Measurements from ENCODE around the gene SLC25A29. TPM values are rescaled to one million over a fixed set of nuclear protein-coding genes. Genes with fewer than 3 reads are reported as not detected.

Gene SLC25A29
- total and polyA plus RNA-seq, 2 of the 13 experiments (the other 11 are each of a cell fraction or from before 2014, with no cell fraction given) = 12.2 to 17.2 TPM

- TF ChIP-seq ZBED4 (CRISPR knock-in tag; IDR thresholded peaks at IDR 0.05; ENCODE audit: borderline replicate concordance) (no peak), PHB2 (IDR thresholded peaks at IDR 0.05; ENCODE audit: partially characterized antibody) (no peak), CEBPG (CRISPR knock-in tag; IDR thresholded peaks at IDR 0.05) (no peak), ZNF136 (CRISPR knock-in tag; IDR thresholded peaks at IDR 0.05; ENCODE audit: low read depth) (no peak), RNF2 (conservative IDR thresholded peaks at IDR 0.05; ENCODE audit: low read depth) (peak; percentile 51; the same call in 1 of the 2 replicates), THAP9 (CRISPR knock-in tag; IDR thresholded peaks at IDR 0.05; ENCODE audit: borderline replicate concordance) (no peak; the same call in 1 of the 2 replicates), ZNF232 (CRISPR knock-in tag; IDR thresholded peaks at IDR 0.05; ENCODE audit: borderline replicate concordance) (peak; percentile 76; the same call in 1 of the 2 replicates), RFX3 (CRISPR knock-in tag; IDR thresholded peaks at IDR 0.05) (no peak), ZEB1 (IDR thresholded peaks at IDR 0.05; ENCODE audit: insufficient replicate concordance, low read depth) (no peak), MXD4 (CRISPR knock-in tag; IDR thresholded peaks at IDR 0.05) (0 out of 2 replicates have a peak, but pooled peaks have one; percentile 48), PBX3 (CRISPR knock-in tag; IDR thresholded peaks at IDR 0.05; ENCODE audit: borderline replicate concordance) (no peak), BRF2 (CRISPR knock-in tag; IDR thresholded peaks at IDR 0.05) (no peak), MAF1 (CRISPR knock-in tag; IDR thresholded peaks at IDR 0.05; ENCODE audit: borderline replicate concordance) (no peak), ATF3 (CRISPR knock-in tag; IDR thresholded peaks at IDR 0.05) (no peak)
- TF ChIP-seq, protein P1, sequence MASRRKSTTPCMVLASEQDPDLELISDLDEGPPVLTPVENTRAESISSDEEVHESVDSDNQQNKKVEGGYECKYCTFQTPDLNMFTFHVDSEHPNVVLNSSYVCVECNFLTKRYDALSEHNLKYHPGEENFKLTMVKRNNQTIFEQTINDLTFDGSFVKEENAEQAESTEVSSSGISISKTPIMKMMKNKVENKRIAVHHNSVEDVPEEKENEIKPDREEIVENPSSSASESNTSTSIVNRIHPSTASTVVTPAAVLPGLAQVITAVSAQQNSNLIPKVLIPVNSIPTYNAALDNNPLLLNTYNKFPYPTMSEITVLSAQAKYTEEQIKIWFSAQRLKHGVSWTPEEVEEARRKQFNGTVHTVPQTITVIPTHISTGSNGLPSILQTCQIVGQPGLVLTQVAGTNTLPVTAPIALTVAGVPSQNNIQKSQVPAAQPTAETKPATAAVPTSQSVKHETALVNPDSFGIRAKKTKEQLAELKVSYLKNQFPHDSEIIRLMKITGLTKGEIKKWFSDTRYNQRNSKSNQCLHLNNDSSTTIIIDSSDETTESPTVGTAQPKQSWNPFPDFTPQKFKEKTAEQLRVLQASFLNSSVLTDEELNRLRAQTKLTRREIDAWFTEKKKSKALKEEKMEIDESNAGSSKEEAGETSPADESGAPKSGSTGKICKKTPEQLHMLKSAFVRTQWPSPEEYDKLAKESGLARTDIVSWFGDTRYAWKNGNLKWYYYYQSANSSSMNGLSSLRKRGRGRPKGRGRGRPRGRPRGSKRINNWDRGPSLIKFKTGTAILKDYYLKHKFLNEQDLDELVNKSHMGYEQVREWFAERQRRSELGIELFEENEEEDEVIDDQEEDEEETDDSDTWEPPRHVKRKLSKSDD (CRISPR knock-in tag; IDR thresholded peaks at IDR 0.05; ENCODE audit: low read depth) = peak; percentile 75; the same call in 1 of the 2 replicates
These were observed 15.5 kb downstream of the SLC25A29 start (continued) for GRCh38 chr14:100290607-100291304.
